Left cardiac atrium (tissue), 4 donors: ENCODE data around the gene SLC30A1. TPM values are rescaled to one million over a fixed set of nuclear protein-coding genes. Genes with fewer than 3 reads are reported as not detected.

Experiments used
- ATAC-seq, 2 donors: fragments of 200-7000 bp; cut with Tn5 transposase; one replicate each; pipeline ENCODE4 v1.9.1; 2020; ENCODE audit warnings: mild to moderate bottlenecking in 2 of 2, moderate library complexity in 2 of 2
- DNase-seq: peaks from one replicate; pipeline ENCODE4 v3.0.0-alpha.2; 2020
- intact Hi-C, 2 donors: fragments of 100-400 bp; cut with DNase I; formaldehyde crosslinking; loops; one replicate each; pipeline versions ENCODE4 v1.14.1 to v1.15.1; 2022 to 2023
- total RNA-seq, 2 donors: library from RNA; stranded (reverse); fragmentation: NEBNext Ultra II Directional; extraction: Animal tissue kit (Norgen Biotek cat#: 25700); gene quantifications; one replicate each; pipeline ENCODE4 v1.2.1, GENCODE V29; 2021
- donor health status: DM: no; HTN: yes; CAD: no.
- donor health status: DM: no; HTN: yes; CAD: no; lungs with severe emphysema.
- donor health status: DM: yes; HTN: yes; CAD: no.
- donor health status: Dilated cardiomyopathy.

Gene SLC30A1
- total RNA-seq, 2 donors from 2014 or later, result 11.0 to 13.9 TPM

- peak; percentile 33 to 49 for ATAC-seq
- intact Hi-C loops, result no loop called here
Observed at GRCh38 chr1:211610779-211611556, 32.0 kb upstream of the SLC30A1 start.

GRCh38 chr1:211609120-211610024, 30.4 kb upstream of the SLC30A1 start:
- no peak for ATAC-seq
- intact Hi-C loops, result no loop called here
- no peak for DNase-seq

More at GRCh38 chr1:211610779-211611556, 32.0 kb upstream of the SLC30A1 start:
- DNase-seq, result peak; percentile 72

- no peak for DNase-seq
- no peak for ATAC-seq
- intact Hi-C loops, result no loop called here
Observed at GRCh38 chr1:211607754-211608473, 29.0 kb upstream of the SLC30A1 start.

- intact Hi-C loops, result no loop called here
- DNase-seq (peak; percentile 34), ATAC-seq (peak; percentile 44 to 73)
Observed at GRCh38 chr1:211606914-211607753, 28.2 kb upstream of the SLC30A1 start.

- ATAC-seq, result peak in 1 of 2 donors; percentile 55
- DNase-seq, result no peak
Observed at GRCh38 chr1:211606332-211606913, 27.5 kb upstream of the SLC30A1 start.

GRCh38 chr1:211605603-211606331, 26.8 kb upstream of the SLC30A1 start:
- intact Hi-C loops, result no loop called here
- ATAC-seq (no peak), DNase-seq (no peak)

More at GRCh38 chr1:211606332-211606913, 27.5 kb upstream of the SLC30A1 start:
- intact Hi-C loops, result no loop called here

GRCh38 chr1:211605034-211605433, 26.1 kb upstream of the SLC30A1 start:
- no peak for ATAC-seq
- intact Hi-C loops, result no loop called here
- DNase-seq, result no peak

- no peak for DNase-seq
- intact Hi-C loops, result no loop called here
- no peak for ATAC-seq
Observed at GRCh38 chr1:211604548-211604947, 25.6 kb upstream of the SLC30A1 start.

- DNase-seq, result no peak
- no peak for ATAC-seq
- intact Hi-C loops, result no loop called here
Observed at GRCh38 chr1:211603713-211604112, 24.8 kb upstream of the SLC30A1 start.

GRCh38 chr1:211603191-211603701, 24.3 kb upstream of the SLC30A1 start:
- ATAC-seq (no peak), DNase-seq (no peak)
- intact Hi-C loops, result no loop called here

GRCh38 chr1:211601982-211602670, 23.2 kb upstream of the SLC30A1 start:
- intact Hi-C loops, result no loop called here
- ATAC-seq (no peak), DNase-seq (no peak)

- intact Hi-C loops, result no loop called here
- no peak for ATAC-seq
- DNase-seq, result no peak
Observed at GRCh38 chr1:211601159-211601558, 22.2 kb upstream of the SLC30A1 start.

GRCh38 chr1:211599250-211599649, 20.3 kb upstream of the SLC30A1 start:
- intact Hi-C loops, result no loop called here
- DNase-seq, result no peak
- no peak for ATAC-seq

- no peak for DNase-seq
- ATAC-seq, result no peak
- intact Hi-C loops, result no loop called here
Observed at GRCh38 chr1:211598514-211598913, 19.6 kb upstream of the SLC30A1 start.

- intact Hi-C loops, result no loop called here
- DNase-seq (no peak), ATAC-seq (no peak)
Observed at GRCh38 chr1:211596418-211597181, 17.6 kb upstream of the SLC30A1 start.

- intact Hi-C loops, result no loop called here
- no peak for ATAC-seq
- DNase-seq, result no peak
Observed at GRCh38 chr1:211595419-211595818, 16.5 kb upstream of the SLC30A1 start.
